GM21526 (cell line): ENCODE results near the gene DNAJC2.
"Not testable (repeated sequence)": the region's sequence is repeated elsewhere in the genome, so short reads cannot be mapped to it uniquely, and the experiment has no call there.

ENCODE experiments used
- ATAC-seq: cut with Tn5 transposase; IDR thresholded peaks from one replicate; pipeline ENCODE4 v1.9.1; 2021; ENCODE audit warnings: moderate library complexity; ENCODE audit not compliant: unreplicated experiment, low FRiP score

The DNAJC2 gene

GRCh38 chr7:103278195-103278594, 66.4 kb downstream of the DNAJC2 start:
- ATAC-seq, result not testable (repeated sequence)

GRCh38 chr7:103274867-103275266, 69.7 kb downstream of the DNAJC2 start:
- ATAC-seq, result not testable (repeated sequence)

- not testable (repeated sequence) for ATAC-seq
Measured at GRCh38 chr7:103273374-103273773, 71.2 kb downstream of the DNAJC2 start.

- ATAC-seq, result not testable (repeated sequence)
Measured at GRCh38 chr7:103266229-103266628, 78.3 kb downstream of the DNAJC2 start.

GRCh38 chr7:103264054-103264453, 80.5 kb downstream of the DNAJC2 start:
- ATAC-seq, result not testable (repeated sequence)
